ENCODE results near the gene CLCN6.

CLCN6 gene

DNA sequence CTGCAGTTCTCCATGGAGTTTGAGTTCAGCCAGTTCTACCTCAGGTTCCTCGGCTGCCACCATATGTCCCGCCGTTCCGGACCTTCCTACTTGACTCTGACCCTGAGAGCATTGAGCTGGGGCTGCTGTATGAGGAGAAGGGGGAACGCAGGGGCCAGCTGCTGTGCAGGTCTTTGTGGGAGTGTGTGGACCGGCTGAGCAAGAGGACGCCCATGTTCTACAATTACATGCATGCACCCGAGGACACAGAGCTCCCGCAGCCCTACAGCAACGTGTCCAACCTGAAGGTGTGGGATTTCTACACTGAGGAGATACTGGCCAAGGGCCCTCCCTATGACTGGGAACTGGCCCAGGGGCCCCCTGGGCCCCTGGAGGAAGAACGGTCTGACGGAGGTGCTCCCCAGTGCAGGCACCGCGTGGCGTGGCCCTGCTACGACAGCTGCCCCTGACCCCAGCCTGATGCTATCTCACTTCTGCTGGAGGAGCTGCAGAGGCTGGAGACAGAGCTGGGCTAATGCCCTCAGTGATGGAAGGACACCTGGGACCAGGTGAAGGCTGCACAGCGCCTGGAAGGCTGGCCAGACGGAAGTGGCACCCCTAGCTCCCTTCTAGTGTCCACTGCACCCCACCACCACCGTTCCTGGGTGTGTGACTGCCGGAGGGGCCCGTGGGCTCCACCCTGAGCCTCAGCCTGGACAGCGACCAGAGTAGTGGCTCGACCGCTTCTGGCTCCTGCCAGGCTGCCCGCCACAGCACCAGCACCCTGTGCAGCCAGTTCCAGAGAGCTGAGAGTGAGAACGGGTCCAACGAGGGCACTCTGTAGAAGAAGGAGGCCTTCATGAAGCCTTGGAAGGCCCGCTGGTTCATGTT, 73.6 kb downstream of the CLCN6 start:
- DNase-seq (ENCODE audit: low read depth in 2 of 2): no peak

DNA sequence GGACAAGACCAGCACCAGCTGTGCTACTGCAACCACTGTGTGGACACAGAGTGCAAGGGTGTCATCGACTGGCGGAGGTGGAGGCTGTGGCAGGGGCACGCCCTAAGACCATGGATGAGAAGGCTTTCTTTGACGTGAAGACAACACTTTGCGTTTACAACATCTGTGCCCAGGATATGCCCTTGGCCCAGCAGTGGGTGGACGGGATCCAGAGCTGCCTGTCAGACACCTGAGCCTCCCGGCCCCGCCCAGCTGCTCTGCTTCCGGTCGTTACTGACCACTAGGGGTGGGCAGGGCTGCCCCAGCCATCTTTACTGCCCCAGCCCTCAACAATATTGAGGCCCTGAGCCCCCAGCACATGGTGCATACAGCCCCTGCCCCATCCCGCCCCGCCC, 74.2 kb downstream of the CLCN6 start:
- DNase-seq (ENCODE audit: low read depth in 2 of 2): no peak

DNA sequence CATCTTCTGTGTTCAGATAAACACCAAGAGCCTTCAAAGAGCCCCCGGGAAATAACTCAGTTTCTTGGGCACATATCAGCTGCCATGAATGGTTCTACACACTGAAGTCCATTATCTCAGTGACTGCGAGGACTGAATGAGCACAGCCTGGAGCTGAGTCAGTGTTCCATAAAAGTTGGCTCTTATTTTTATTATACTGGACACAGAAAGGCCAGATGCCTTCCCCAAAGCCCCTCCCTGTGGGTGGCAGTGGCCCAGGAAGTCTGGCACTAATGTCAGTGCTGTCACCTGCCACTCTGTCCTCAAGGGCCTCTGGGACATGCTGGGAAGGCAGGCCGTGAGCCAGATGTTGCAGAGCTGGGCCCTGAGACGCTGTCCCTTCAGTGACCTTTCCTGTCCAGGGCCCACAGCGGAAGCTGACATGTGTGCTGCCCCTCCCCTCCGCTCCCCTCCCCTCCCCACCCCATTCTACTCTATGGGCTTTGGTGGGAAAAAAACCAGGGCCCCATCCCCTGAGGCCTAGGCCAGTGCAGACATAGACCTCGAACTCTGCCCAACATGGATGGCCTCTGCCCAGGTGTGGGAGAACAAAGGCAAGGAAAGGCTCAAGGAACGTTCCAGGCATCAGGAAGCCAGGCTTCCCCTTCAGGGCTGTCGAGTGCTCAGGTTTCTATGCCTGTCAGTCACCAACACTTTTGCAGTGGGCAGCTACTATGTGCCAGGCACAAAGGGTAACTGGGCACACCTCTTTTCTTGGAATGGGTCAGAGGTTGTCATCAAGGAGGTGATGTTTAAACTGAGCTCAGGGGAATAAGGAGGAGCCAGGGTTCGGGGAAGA, 75.1 kb downstream of the CLCN6 start:
- no peak for DNase-seq (ENCODE audit: low read depth in 2 of 2)

- no peak for DNase-seq (ENCODE audit: low read depth in 2 of 2)
Measured at GRCh38 chr1:11881749-11882441, 75.9 kb downstream of the CLCN6 start.

GRCh38 chr1:11882814-11883538, 77.0 kb downstream of the CLCN6 start:
- no peak for DNase-seq (ENCODE audit: low read depth in 2 of 2)

GRCh38 chr1:11885916-11886315, 79.9 kb downstream of the CLCN6 start:
- DNase-seq (ENCODE audit: low read depth in 2 of 2): no peak

DNA sequence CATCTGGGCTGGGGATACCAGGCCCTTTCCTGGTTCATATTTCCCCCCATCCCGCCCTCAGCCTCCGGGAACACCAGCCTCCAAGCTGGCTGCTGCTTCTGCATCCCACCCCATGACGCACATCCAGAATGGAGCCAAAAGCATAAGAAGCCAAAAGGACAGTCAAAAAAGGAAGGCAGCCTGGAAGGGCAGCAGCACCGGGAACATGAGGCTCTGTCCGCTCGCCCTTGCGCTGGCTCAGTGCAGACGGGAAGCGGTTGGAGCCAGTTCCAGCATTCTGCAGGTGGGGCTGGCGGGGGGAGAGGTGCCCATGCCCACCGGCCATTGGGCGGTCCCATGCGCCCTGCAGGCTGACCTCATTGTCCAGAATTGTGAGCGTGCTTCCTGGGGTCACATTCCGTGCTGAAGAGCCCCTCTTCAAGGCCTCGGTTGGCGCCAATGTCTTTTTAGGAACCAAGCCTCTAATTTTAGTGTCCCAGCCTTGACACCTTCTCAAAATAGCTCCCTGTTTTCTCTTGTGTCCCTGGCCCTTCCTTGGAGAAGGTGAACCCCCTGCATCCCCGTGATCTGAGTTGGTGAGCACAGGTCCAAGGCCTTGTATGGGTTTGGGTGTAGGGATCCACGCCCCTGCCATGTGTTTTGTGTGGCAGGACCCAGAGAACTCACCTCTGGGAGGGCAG, 81.1 kb downstream of the CLCN6 start:
- no peak for DNase-seq (ENCODE audit: low read depth in 2 of 2)

GRCh38 chr1:11887666-11888007, 81.6 kb downstream of the CLCN6 start:
- no peak for DNase-seq (ENCODE audit: low read depth in 2 of 2)

DNA sequence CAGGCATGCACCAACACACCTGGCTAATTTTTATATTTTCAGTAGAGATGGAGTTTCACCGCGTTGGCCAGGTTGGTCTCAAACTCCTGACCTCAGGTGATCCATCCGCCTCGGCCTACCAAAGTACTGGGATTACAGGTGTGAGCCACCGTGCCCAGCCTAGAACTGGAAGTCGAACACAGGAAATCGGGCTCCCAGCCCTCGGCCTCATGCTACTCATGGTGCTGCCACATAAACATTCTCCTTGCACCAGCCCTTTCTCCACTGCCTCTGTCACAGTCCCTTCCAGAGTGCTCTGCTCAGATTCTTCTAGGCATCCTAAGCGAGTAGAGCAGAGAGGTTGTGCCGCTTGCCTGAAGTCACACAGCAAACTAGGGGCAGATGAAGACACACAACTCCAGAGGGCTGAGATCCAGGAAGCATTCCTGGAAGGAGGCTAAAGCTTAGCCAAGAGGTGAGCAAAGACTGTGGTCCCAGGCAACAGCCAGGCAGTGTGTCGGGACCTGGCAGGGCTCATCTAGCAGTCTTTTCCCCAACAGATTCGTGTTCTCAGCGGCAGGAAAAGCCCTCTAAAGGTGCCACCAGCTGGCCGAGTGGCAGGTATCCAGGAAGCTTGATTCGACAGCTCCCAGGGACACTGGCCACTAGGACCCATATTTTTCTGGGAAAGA, 82.3 kb downstream of the CLCN6 start:
- DNase-seq (ENCODE audit: low read depth in 2 of 2): no peak

GRCh38 chr1:11888877-11889208, 82.9 kb downstream of the CLCN6 start:
- DNase-seq (ENCODE audit: low read depth in 2 of 2): no peak

DNA sequence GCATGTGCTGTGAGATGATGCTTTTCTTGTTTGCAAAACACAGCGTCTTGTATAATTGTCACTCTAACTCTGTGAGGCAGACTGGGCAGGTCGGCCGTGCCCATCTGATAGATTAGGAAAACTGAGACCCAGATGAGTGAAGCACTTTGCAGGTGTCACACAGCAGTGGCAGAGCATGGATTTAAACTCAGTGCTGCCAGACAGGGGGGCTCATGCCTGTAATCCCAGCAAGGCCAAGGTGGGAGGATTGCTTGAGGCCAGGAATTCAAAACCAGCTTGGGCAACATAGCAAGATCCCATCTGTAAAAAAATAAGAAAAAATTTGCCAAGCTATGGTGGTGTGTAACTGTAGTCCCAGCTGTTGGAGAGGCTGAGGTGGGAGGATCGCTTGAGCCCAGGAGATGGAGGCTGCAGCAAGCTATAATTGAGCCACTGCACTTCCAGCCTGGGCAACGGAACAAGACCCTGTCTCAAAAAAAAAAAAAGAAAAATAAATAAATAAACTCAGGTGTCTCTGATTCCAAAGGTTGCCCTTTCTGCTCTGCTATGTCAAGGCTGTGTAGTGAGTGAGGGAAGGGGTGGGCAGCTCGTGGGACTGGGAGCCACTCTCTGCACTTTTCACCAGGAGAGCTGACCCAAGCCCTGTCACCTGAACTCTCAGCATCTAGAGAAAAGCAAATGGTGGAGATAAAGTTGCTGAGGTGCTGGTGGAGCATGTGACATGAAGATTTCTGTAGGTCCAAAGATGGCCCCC, 85.6 kb downstream of the CLCN6 start:
- no peak for DNase-seq (ENCODE audit: low read depth in 2 of 2)
